Measurements from ENCODE around the gene FSIP1. TPM values are rescaled to one million over a fixed set of nuclear protein-coding genes. Genes with fewer than 3 reads are reported as not detected.

Gene FSIP1
- total RNA-seq, 4 donors from 2014 or later, result 0.38 to 0.91 (median 0.57) TPM; not detected in 1

- Histone ChIP-seq H3K4me3 (no peak overlapping the region), H3K4me1 (peaks cover 15 to 53% (median 28%) of the 10 kb centered on the region in 3 donors), H3K27me3 (no peaks in the 10 kb centered on the region), H3K27ac (peak overlapping the region; percentile 35 to 85 (median 76)), H3K36me3 (no peaks in the 10 kb centered on the region), H3K9me3 (no peaks in the 10 kb centered on the region)
- TF ChIP-seq CTCF (IDR thresholded peaks at IDR 0.05) (no peak), POLR2A (IDR thresholded peaks at IDR 0.05) (no peak)
- 82 to 100% methylated on average over 1 to 4 of the region's 4 CpGs for WGBS, 2 donors
- no peak for DNase-seq
- intact Hi-C loops (cut with DNase I), result no loop called here
Observed at GRCh38 chr15:39625451-39625850, 157.2 kb downstream of the FSIP1 start.

GRCh38 chr15:39624806-39625205 is 157.8 kb downstream of the FSIP1 start:
- no peak for DNase-seq
- Histone ChIP-seq H3K9me3 (no peaks in the 10 kb centered on the region), H3K27me3 (no peaks in the 10 kb centered on the region), H3K27ac (peak overlapping the region; percentile 35 to 85 (median 76)), H3K36me3 (no peaks in the 10 kb centered on the region), H3K4me1 (peaks cover 15 to 50% (median 28%) of the 10 kb centered on the region in 3 donors), H3K4me3 (no peak overlapping the region)
- intact Hi-C loops (cut with DNase I), result no loop called here
- TF ChIP-seq CTCF (IDR thresholded peaks at IDR 0.05) (peak in 1 of 6 experiments; percentile 11), POLR2A (IDR thresholded peaks at IDR 0.05) (peak in 1 of 4 donors; percentile 17)
- WGBS, 2 donors, result 35 to 45% methylated on average over 6 of the region's 6 CpGs

GRCh38 chr15:39623529-39623931 is 159.1 kb downstream of the FSIP1 start:
- Histone ChIP-seq H3K36me3 (no peaks in the 10 kb centered on the region), H3K27me3 (no peaks in the 10 kb centered on the region), H3K4me3 (no peak overlapping the region), H3K27ac (peak overlapping the region in 2 of 4 donors; percentile 78 to 85), H3K4me1 (peaks cover 12 to 38% (median 17%) of the 10 kb centered on the region in 3 donors), H3K9me3 (no peaks in the 10 kb centered on the region)
- TF ChIP-seq POLR2A (IDR thresholded peaks at IDR 0.05) (no peak), CTCF (IDR thresholded peaks at IDR 0.05) (no peak)
- DNase-seq, result no peak
- intact Hi-C loops (cut with DNase I), result no loop called here
- WGBS, 2 donors, result 76% methylated on average over 4 of the region's 4 CpGs

- no peak for DNase-seq
- WGBS, 2 donors, result 76 to 85% methylated on average over 6 of the region's 6 CpGs
Observed at GRCh38 chr15:39622660-39623516, 159.8 kb downstream of the FSIP1 start.

More at GRCh38 chr15:39622660-39623516, 159.8 kb downstream of the FSIP1 start:
- Histone ChIP-seq H3K4me3 (no peak overlapping the region), H3K36me3 (no peaks in the 10 kb centered on the region), H3K27ac (no peak overlapping the region), H3K4me1 (peaks cover 12 to 38% (median 17%) of the 10 kb centered on the region in 3 donors), H3K27me3 (no peaks in the 10 kb centered on the region), H3K9me3 (no peaks in the 10 kb centered on the region)
- intact Hi-C loops (cut with DNase I), result no loop called here
- no peak for TF ChIP-seq CTCF (IDR thresholded peaks at IDR 0.05)
- no peak for TF ChIP-seq POLR2A (IDR thresholded peaks at IDR 0.05)
